DLD1 (cell line): ENCODE measurements around the gene XXYLT1.

Experiments
- in situ Hi-C: cut with HindIII; loops from 2 replicates; pipeline ENCODE4 v1.10.0; 2017; ENCODE audit warnings: low sequenced_read_pairs

XXYLT1 gene

GRCh38 chr3:195083659-195084058, 187.3 kb downstream of the XXYLT1 start:
- in situ Hi-C loops, result no loop called here

DNA sequence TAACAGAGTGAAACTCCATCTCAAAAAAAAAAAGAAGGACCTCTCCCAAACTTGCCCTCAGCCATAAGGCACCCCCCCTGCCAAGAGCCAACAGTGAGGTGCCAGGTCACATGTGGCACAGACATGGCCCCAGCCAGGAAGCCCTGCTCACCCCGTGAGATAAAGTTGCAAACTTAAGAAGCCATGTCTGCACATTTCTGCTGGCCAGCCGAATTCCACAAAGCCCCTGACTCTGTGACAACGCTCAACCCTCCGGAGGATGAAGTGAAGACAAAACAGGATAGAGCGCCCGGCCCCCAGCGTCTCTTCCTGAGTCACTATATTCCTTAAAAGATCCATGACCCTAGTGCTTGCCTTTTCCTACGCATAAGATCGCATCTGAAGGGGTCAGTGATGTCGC, 188.1 kb downstream of the XXYLT1 start:
- in situ Hi-C loops, result no loop called here

DNA sequence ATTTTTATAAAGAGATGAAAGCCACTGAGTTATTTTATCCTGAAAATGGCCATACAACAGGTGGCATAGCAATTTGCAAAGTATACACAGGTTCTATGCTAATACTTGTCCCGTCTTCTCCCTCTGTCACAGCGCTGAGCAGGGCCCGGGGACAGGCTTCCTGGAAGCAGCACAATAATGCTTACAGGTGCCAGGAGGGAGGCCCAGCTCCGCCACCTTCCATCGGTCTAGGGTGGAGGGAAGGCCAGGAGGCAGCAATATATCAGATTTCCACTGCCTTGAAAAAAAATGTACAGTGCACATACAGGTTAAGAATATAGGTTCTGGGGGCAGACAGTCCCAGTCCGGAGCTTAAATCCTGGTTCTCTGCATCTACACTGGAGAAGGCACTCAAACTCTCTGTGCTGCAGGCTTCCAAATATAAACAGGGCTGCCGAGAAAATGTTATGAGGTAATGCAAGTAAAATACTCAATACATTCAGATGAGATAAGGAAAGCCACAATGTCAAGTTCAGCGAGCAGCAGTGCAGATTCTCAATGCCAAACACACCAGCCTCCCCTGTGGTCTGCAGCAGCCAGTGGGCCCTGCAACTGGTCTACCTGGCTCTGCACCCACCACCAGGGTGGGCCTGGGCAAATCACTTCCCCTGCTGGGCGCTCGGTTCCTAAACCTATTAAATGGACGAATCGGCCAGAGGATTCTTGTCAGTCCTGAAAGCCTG, 189.6 kb downstream of the XXYLT1 start:
- in situ Hi-C loops, result no loop called here

DNA sequence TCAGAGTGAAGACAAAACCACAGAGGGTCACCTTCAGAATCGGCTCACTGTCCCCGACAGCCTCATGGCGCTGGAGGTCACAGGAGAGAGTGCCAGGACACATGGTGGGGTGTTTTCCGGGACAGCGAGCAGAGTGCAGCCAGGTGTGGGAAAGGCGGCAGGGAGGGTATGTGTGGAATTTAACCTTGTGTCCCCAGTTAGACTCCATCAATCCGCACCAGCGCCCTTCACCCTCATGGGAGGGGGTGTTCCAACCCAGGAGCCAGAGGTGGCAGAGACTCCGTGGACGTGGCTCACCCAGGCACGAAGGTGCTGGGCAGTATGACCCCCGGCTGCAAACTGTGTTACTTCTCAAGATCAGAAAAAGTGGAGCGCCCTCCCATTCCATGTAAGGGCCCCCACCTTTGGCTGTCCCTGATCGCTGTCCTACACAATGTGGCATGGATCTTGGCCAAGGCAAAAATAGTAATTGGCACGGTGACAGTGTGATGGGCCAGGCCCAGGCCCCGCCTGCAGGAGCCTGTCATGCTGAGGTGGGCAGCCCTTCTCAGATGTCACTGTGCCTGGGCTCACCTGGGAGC, 190.3 kb downstream of the XXYLT1 start:
- in situ Hi-C loops, result no loop called here

DNA sequence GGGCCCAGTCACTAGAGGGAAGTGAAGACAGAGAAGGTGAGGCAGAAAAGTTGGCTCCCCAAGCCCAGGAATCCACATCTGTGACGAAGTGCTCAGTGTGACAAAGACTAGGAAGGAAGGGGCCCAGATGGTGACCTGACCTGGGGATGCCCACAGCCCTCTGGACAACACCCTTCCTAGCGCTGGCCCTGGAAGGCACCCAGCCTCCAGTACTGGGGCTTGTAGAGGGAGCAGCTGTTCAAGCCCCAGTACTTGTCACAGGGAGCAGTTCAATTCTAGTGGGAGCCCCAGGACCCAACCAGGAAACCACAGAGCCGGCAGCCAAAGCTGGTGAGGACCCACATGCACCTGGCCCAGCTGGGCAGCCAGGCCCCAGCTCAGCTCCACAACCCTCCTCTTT, 190.8 kb downstream of the XXYLT1 start:
- in situ Hi-C loops, result no loop called here

DNA sequence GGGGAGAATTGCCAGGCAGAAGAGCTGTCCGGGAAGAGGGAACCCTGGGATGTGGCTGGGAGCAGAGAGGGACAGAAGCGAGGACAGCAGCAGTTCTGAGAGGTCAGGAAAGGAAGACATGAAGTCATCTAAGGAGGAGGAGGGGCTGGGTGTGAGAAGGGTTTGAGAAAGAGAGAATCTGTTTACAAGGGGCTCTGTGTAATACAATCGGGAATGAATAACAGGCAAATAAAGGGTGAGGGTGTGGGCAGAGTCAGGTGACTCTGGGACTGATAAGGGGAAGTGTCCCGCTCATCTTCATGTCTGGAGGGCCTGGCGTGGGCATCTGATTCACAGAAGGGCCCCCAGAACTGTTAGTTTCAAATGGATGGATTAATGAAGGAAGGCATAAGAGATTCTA, 191.3 kb downstream of the XXYLT1 start:
- in situ Hi-C loops, result no loop called here

- in situ Hi-C loops, result no loop called here
These were observed 192.0 kb downstream of the XXYLT1 start for GRCh38 chr3:195078891-195079440.

GRCh38 chr3:195077611-195078540, 193.1 kb downstream of the XXYLT1 start:
- in situ Hi-C loops, result no loop called here

- in situ Hi-C loops, result no loop called here
These were observed 193.9 kb downstream of the XXYLT1 start for GRCh38 chr3:195076981-195077610.

DNA sequence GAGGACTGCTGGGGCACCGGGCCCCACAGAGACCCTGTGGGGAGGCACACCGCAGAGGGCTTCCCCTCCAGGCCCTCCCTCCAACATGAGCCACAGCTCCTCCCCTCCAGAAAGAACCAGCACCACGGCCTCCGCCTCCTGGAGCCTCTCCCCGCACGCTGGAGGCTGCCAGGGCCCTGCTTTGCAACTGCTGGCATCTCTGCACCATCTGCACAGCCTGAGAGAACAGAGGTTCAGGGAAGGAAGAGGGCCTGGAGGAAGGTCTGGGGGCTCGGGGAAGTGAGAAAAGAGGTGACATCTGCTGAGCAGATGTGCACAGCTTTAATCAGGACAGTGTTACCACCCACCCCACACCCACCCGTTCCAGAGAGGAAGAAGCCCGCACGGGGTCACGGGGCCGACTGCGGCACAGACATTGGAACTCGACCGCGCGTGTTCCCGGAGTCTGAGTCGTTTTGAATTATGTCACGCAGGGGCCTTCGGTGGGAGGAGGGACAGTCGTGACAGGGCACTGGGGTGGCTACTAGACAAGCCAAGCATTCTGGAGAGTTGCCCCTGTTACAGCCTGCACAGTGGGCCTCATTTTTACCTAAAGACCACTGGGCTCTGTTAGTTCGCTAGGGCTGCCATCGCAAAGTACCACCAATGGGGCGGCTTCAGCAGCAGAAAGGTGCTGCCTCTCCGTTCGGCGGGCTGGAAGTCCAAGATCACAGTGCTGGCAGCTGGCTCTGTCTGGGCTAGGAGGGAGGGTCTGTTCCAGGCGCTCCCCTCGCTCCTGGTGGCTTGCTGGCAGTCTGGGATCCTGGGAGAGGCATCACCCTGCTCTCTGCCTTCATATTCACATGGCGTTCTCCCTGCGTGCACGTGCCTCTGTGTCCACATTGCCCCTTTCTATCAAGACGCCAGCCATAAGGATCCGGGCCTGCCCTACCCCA, 194.8 kb downstream of the XXYLT1 start:
- in situ Hi-C loops, result no loop called here

DNA sequence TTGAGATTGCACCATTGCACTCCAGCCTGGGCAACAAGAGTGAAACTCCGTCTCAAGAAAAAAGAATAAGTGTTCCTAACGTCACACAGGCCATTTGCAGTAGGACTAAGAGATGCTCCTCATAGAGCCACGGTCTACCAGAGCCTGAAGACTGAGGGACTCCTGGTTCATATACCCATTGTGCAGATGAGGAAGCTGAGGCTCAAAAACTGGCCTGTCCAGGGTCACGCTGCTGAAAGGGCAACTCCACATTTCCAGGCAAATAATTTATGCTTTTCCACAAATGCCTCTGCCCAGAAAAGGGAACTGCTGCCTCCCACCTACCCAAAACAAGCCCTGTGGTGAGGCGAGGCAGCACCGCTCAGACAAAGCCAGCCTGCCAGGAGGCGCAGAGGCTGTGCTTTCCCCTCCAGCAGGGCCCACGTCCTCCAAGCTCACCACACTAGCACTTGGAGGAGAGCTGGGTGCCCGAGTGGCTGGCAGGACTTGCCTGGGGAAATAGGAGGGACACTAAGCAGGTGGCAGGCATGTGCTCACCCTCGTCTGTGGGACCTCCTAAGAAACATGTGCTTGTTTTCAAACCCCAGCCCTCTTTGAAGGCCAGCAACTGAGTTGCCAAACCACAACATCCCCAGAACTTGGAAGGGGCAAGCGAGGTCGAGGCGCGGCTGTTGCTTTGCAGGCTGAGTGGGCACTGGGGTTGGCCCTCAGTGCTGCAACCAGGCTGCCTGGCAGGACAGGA, 195.6 kb downstream of the XXYLT1 start:
- in situ Hi-C loops, result no loop called here

GRCh38 chr3:195073866-195074860, 196.8 kb downstream of the XXYLT1 start:
- in situ Hi-C loops, result no loop called here

- in situ Hi-C loops, result no loop called here
These were observed 197.9 kb downstream of the XXYLT1 start for GRCh38 chr3:195072916-195073564.

DNA sequence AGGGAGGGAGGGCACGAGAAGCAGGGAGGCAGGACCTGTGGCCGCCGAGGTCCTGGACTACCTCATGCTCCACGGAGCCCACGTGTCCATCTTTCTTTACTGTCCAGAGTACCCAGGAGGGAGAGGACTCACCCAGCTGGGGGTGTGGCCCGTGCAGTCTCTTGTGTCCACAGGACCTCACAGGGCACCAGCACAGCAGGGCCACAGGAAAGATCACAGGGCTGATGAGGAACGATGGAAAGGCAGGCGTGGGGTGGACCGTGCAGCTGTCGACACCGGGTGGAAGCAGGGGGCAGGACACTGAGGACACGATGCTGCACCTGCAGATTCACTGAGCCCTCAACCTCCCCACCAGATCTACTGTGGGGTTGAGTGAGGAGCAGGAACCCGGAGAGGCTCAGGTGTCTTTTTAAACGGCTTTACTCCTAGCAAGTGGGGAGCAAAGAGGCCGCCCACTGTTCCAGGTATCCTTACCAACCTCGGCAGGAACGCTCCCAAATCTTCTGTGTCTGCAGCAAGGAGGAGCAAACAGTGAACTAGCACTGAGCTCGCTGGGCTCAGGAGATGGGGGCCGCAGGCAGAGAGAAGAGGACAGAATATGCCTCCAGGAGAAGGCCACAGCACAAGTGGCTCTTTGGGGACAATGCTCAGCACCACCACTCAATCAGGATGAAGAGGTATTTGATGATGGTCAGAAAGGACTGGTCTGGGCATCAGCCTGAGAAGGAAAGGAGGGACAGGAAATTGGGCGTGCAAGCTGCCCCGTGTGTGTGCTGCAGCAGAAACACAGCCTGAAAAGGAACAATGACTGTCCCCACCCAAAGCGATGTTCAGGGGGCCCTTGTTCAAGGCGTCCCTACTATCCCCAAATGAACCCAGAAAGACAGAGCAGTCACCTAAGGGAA, 198.8 kb downstream of the XXYLT1 start:
- in situ Hi-C loops, result no loop called here

DNA sequence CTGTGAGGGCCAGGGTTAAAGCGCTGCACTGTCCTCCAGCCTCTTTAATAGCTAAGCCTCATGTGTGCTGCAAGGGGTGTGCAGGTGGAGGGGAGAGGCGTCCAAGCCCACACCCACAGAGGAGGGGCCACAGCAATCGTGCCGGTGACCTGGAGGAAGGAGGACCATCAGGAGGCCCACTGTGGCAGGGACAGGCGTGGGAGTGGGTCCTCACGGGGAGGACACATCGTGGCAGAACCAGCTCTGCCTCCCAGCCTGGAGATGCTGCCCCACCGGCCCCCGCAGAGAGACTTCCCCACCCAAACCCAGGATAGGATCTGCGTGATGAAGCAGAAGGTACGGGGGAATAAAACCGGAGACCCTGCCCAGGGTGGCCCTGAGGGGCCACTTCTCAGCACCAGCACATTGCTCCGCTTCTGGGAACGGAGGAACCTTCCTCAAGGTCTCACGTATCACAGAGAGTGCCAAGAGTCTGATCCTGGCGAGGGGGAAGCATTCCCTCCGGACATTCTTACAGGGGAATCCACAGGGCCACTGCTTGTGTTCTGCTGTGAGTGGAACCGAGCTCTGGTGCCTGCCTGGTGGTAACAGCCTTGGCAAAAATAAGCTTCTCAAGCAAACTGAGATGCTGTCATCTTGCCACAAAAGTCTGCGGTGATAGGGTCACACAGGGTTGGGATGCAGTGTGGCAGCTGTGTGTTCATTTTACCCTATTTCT, 199.8 kb downstream of the XXYLT1 start:
- in situ Hi-C loops, result no loop called here

DNA sequence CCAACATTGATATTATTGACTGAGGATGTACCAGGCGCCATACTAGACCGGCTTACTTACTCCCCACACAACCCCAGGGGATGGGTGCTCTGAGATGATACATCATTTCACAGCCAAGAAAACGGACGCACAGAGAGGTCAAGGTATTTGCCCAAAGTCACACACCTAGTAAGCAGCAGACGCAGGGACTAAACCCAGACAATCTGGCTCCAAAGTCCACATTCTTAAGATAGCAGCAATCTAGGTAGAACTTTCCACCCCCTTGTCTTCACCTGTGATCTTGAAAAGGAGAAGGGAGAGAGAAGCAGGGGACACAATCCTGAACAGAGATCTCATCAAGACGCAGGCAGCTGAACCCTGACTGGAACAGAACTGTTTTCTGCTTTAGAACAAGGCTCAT, 200.6 kb downstream of the XXYLT1 start:
- in situ Hi-C loops, result no loop called here
